ENCODE results near the gene COX10. TPM values are rescaled to one million over a fixed set of nuclear protein-coding genes. Genes with fewer than 3 reads are reported as not detected.
"Not testable (repeated sequence)": the region's sequence is repeated elsewhere in the genome, so short reads cannot be mapped to it uniquely, and the experiment has no call there.

COX10 gene
- polyA plus RNA-seq, 5 donors, result 10.5 to 12.2 (median 11.4) TPM

DNA sequence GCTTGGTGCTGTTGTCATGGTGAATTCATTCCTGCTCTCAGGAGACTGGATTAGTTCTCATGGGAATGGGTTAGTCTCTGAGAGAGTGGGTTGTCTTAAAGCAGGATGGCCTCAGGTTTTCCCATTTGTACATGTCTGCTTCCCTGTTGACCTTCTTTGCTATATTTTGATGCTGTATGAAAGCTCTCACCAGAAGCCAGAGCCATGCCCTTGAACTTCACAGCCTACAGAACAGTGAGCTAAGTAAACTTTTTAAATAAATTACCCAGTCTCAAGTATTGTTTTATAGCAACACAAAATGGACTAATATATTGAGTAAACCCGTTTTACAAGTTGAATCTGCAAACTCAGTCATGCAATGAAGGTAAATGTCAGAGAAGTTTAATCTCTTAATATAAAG is 100.6 kb downstream of the COX10 start:
- DNase-seq, result no peak

DNA sequence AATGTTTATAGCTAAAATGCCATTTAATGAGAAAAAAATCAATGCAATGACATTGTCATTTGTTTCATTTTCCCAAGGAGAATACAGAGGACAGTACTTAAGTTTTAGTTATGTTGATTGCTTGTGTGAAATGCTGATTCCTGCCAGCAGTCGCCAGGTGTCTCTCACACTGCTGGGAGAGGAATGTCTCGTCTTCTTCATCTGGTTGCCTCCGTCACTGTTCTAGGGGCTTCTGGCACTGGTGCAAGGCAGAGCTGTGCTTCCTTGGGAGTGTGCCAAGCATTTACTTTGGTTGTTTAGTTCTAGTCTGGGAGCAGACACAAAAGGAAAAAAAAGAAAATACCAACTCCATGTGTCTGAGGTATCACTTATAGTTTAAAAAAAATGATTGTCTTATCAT is 107.7 kb downstream of the COX10 start:
- DNase-seq, result peak in 1 of 2 donors; percentile 21

DNA sequence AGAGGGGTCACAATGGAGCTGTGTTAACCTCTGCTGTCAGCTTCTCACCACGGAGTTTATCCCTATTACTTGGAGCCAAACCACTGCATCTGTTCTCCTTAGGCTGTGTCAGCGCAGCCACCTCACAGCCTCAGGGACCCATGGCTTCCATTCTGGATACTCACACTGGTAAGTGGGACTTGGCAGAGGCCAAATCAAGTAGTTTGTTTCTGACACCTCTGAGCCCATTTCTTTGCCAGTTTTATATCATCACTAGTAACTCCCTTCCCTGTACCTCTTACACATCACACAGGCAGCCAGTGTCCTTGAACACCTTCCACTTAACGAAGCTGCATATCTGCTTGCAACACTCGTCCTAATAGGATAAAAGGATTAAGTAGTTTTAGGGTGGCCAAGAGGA is 108.5 kb downstream of the COX10 start:
- not testable (repeated sequence) for DNase-seq

DNA sequence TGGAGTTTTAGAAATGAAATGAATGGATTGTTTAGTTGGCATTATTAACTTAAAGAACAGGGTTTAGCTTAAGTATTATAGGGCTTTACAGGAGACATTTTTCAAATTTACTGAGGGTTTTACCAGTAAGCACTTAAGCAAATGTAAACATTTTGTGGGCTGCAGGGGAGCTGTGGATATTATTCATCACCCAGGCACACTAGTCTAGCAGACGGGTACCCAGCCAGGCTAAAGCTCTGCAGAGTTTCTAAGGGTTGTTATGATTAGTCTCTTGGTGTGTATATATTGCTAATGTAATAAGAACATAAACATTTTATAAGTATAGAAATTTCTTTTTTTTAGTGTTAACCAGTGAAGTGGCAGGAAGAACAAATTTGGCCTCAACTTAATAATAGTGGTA is 110.6 kb downstream of the COX10 start:
- DNase-seq, result not testable (repeated sequence)

DNA sequence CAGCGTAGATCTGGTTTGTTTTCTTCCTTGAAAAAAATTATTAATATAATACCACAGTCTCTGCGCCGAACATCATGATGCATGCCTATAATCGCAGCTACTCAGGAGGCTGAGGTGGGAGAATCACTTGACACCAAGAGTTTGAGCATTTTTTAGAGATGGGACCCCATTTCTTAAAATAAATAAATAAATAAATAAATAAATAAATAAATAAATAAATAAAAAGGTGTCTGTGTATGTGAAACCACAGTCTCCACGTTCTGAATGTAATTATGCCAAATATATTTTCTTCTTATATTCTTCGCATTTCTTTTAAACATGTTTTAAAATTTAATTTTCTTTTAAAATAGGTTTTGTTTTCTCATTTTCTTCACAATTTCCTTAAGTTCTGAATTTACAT is 112.8 kb downstream of the COX10 start:
- DNase-seq, result not testable (repeated sequence)

DNA sequence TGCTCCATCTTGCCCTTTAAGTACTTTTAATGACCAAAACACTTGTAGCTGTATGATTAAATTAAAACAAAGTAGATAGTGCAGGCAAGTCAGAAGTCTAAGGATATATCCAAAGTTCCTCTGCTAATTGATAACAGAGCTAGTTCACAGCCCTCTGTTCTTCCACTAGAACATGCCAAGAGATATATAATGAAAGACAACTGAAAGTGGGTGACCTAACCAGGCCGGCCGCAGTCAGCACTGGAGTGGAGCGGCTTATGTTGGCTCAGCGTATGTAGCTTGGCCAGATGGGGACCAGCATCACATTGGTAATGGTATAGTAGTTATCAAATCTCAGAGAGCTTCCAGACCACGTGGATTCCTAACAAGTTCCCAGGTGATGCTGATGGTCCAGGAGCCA is 115.2 kb downstream of the COX10 start:
- DNase-seq, result not testable (repeated sequence)

DNA sequence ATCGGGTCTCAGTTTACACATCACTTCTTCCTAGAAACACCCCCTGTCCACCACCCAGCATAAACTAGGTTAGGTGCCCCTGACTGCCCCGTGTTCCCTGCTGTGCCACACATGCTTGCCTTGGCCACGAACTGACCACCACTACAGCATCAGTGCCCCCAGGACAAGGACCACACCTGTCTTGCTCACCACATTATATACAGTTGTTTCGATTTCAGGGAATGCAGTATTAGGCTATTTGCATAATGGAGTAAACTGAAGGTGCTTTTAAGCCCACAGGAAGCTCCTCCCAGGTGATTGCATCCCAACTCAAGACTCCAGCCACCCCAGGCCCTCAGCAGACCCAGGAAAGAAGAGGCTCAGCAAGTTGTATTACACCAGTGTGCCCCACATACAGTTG is 117.1 kb downstream of the COX10 start:
- DNase-seq, result not testable (repeated sequence)

DNA sequence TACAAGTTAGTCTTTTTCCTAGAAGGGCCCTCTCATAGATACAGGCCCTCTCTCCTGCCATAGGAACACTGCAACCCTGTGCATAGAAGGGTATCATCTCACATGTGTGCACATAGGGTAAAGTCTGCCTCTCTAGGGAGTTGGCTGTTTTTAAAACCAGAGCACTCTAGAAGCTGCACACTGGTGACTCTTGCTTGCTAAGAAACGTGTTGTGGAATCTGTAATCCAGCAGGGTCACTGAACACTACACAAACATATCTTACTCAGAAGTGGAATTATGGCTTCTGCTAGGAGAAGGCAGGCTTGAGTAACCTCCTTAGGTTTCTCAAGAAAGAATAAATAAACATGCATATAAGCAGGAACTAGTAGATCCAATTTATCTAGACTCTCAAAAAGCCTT is 121.5 kb downstream of the COX10 start:
- DNase-seq, result not testable (repeated sequence)

DNA sequence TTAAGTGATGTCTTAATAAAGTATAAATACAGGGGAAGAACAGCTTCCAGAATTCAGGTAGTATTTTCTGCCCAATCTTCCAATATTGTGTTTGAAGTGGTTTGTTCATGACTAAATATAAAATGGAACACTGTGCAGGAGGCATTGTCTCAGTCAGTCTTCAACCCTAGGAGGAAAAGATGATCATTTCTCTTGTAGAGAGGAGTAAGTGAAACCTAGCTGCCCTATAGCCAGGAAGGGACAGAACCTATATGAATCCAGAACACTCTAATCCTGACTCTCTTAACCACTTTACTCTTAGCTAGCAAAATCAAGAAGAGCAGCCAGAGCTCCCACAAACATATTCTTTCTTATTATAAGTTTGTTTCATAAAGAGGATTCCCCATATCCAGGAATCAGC is 122.2 kb downstream of the COX10 start:
- not testable (repeated sequence) for DNase-seq

DNA sequence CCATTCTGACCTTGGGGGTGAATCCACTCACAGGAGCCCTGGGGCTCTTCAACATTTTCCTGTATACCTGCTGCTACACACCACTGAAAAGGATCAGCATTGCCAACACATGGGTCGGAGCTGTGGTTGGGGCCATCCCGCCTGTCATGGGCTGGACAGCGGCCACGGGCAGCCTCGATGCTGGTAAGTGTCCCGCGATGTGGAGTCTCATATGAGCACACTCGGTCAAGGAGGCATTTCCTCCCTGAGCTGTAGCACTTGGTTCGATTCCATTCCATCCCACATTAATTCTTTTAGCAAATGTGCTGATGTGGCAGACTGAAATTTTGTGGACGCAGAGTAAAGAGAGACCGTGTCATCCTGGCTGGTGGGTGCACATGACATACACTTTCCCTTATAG is 122.7 kb downstream of the COX10 start:
- not testable (repeated sequence) for DNase-seq

DNA sequence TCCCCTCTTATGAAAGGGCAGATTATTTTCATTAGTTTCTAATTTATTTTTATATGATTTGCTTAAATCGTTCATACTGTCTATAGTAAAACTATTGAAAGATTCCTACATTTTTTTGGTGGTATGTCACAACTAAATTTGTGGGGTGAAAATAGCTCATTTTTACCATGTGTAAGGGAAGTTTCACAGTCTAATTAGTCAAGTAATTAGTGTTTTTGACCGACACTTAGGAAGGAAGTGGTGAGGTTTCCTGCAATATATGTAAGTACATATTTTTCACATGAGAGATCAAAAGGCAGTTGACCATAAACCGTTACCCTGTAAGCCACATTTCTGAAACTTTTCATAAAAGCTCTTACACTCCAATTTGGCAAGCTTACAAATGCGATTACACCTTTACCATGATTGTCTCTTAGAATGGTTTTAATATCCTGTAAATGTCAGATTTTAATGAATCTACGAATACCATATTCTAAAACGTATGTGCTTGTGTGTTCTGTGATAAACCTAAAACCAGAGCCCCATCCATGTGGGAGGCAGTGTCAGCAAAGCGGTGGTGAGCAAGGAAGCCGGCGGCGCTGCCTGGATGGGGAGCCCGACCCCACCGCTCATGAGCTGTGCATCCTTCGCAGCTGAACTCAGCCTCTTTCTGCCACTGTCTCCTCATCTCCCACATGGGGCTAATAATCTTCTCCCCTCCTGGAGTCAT is 123.5 kb downstream of the COX10 start:
- DNase-seq, result not testable (repeated sequence)

DNA sequence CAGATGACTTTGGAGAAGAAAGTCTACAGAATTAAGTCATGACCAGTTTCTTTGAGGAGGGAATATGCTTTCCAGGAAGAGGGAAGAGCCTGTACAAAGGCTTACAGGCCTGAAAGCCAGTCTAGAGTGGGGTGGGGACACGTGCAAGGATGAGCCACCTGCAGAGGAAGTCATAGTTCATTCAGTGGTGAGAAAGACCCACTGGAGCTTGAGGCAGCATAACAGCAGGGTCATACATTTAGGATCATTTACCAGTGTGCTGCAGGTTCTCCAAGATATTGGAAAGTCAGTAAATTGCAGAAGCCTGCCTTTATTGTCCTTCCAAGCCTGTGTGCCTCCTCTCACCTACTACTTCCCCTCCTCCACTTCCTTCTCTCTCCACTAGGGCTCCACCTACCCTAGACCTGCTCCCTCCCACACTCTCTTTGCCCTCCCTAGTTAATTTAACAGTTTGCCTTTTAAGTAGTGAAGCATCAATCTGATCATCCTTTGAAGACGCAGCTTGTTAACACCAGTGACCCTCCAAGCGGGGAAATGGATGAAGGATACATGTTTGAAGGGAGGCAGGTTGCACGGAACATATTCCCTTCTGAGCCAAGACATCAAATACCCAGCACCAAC is 127.2 kb downstream of the COX10 start:
- DNase-seq, result no peak

DNA sequence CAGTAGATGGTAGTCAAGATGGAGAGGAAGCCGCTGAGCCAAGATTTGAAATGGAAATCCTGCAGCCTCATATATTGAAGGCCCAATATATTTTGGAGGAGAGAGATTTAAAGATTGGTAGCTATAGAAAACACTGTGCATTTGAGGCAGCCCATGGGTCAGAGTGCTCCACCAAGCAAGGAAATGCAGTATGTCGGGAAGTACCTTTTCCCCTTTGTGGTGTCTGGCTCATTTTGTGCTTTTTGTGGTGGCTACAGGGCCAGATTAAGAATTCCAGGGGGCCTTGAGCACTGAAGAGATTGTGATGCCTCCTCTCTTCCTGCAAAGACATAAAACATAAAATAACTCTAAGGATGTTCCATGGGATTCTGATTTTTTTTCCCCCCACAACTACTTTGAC is 127.8 kb downstream of the COX10 start:
- DNase-seq, result no peak

DNA sequence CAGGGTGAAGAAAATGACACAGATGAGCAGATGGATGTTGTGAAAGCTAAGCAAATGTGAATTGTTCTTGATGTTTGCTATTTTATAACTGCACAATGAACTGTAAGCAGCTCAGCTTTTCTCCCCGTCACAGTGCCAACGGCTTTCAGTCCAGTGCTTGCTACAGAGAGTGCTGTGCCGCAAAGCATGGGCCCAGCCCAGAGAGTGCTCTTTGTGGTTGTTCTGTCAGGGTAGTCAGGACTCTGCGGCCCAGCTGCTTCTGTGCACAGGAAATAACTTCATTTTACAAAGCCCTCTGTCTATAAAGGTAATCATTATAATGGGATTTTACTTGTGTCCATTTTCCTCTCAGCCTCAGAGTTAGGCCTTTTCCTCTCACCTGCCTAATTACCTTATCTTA is 128.3 kb downstream of the COX10 start:
- no peak for DNase-seq

DNA sequence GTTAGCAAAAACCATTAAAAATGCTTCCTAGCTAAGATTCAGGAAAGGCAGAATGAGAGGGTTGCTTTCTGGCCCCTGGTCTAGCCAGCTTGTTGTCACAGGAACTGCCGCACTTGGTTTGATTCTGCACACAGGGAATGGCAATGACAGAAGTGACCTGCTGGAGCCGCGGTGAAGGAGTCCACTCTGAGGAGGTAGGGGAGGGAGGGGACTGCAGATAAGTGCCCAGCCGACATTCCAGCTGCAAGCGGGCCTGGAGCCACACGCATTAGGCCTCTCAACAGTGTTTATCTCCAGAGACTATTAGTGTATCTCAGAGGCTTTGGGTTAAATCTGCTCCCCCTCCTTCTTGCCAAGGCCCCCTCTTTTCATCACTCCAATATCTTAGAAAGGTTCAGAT is 128.7 kb downstream of the COX10 start:
- DNase-seq, result peak; percentile 34 to 36

DNA sequence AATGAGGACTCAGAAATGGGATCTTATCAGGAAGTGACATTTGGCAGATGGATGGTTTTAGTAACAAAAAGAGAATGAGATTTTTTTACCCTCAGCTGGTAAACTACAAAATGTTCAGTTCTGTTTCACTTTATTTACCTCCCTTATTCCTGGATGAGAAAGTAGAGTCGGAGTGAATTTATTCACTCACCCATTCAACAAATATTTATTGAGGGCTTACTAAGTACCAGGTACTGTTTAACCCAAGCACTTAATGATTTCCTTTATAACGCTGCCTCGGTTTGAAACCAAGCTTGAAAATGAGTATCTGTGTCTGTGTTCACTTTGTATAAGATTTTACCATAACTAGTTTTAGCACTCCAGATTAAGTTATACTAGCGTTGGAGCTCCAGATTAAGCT is 129.3 kb downstream of the COX10 start:
- no peak for DNase-seq

DNA sequence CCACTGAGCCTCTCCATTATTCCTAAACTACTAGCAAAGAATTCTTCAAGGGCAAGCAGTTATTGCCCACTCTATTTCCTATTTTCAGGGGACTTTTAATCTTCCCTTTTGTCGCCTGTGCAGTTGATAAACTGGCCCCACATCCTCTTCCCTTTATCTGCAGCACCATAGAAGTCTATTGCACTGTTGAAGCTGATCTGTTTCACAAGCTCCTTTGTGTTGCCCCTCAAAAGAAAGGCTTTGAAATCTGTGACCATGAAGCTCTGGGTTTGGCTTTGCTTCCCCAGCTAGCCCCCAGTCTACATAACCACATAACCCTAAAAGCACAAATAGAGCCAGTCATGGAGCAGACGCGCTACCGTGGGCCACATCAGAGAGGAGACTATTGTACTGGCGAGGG is 130.3 kb downstream of the COX10 start:
- DNase-seq, result no peak

DNA sequence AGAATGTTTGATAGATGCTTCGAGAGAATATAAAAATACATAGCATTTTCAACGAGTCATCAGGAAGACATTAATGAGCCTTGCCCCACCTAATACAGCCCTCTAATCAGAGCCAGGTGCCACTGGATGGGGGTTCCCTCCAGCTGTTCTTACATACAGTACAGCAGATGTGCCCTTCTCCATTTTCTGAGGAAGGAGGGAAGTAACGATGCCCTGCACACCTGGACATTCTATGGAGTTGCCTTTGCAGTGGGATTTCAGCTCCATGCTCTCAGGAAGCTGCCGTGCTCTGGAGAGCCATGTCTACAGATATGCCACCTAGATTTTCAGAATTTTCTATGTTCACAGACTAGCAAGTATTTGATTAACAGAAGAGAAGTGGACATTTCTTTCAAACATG is 131.1 kb downstream of the COX10 start:
- no peak for DNase-seq

DNA sequence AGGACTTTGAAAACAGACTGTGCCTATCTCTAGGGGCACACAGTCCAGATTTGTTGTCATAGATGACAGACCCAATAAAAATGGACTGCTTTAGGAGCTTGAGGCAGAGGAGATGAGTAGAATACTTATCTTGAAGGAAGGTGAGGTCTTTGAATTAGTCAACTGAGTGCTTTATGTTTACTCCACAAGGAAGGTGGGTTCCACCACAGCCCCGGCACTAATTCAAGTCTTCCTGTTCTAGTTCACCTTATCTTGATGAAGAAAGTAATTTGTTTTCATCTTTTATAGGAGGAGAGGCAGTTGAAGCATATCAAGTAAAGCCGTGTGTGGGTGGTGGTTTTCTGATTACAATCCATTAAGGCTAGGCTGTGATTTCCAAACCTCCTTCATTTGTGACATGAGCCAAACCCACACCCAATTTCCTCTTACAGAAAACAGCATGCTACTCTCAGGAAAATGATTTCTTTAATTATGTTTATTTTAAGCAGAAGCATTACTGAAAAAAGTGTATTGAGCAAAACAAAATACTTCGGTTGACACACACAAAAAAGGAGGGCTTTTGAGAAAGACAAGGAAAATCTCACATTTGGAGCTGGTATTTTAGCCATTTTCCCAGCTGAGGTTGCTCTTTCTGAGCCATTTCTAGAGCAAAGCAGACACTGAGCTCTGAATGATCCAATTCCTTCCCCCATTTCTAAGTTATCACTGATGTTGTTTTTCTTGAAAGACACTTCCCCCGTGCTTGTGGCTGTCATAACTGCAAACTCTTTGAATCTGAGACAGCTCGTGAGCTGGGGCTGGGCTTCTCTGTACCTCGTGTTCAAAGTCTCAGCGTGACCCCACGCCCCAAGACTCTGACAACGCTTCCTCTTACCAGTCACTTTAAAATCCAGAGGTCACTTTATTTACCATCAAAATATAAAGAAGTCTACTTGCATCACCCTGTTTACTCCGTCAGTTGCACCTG is 132.0 kb downstream of the COX10 start:
- peak in 1 of 2 donors; percentile 31 for DNase-seq

DNA sequence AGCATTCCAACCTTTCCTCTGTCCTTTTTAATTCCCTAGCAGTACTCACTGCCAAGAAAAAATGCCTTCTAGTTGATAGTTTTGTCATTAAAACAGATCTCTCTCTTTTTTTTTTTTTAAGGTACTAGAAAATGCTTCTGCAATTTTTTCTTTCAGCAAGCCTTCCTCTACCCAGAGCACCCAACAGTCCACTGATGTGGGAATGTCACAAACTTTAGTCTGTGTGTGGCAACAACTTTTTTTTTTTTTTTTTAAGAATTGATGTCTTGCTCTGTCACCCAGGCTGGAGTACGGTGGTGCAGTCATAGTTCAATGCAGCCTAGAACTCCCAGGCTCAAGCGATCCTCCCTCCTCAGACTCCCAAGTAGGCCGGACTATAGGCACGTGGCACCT is 132.7 kb downstream of the COX10 start:
- DNase-seq, result no peak

DNA sequence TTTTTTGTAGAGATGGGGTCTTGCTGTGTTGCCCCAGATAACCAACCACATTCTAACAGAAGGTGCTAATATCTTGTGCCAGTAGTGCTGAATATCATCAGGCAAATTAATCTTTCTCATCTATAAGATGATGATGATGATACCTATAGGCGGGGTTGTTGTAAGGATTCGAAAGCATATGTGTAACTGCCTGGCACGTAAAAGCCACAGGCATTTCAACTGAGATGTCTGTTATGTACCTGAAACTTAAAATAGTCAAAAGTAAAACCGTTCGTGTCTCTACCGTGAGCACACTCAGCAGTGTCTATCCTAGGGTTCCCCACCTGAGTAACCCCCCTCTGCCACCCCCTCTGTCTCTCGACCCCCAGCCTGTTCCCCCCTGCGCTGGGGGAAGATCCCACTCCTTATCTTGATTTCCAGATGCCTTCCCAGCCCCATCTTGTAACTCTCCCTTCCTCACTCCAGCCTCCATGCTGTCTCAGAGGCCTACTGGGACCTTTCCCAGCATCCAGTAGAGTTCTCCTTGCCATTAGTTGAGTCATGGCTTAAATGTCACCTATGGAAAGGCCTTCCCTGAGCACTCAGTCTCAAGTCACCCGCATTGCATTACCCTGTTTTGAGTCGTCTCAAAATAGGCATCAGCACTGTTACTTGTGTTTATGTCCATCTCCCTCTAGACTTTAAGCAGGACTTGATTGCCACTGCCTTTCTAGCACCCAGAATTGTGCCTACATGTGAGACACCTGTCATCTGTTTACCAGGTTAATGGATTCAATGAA is 133.3 kb downstream of the COX10 start:
- no peak for DNase-seq

DNA sequence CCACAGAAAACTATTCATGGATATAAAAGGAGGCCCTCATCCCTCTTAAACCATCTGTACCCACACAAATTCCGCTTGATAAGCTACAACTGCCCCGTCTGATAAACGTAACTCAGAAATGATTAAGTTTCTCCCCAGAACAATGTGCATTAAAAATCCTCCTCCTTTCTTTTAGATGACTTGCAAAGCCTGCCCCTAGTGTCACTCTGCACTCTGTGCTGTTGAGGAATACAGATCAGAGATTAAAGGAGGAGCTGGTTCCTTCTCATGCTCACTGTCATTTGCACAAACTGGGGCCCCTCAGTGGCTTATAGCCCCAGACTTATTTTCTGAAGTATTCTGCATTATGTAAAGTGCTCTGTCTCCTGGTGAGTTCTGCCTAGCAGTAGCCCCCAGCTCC is 134.1 kb downstream of the COX10 start:
- DNase-seq, result no peak

Data from right lung (tissue), 5 donors.